Measurements from ENCODE around the gene ANKMY1.

DNA sequence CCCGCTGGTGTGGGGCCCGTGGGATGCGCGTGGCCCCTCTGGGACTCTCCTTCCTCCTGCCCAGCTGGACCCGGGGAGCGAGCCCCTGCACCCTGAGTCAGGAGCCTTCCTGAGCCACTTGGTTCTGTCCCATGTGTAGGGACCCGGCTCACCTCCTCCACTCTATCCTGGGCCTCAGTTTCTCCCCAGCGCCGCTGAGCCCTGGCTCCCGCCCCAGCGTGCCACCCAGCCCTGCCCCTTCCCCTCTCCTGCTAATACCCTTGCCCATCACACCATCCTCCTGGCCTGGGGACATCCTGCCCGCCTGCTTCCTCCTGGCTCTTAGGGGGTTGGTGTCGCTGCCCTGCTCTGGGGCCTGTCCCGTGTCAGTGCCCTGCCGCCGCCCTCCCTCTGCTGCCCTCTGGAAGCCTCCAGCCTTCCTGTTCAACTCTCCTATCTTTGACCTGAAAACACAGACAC, 97.5 kb downstream of the ANKMY1 start:
- TF ChIP-seq, protein P1, sequence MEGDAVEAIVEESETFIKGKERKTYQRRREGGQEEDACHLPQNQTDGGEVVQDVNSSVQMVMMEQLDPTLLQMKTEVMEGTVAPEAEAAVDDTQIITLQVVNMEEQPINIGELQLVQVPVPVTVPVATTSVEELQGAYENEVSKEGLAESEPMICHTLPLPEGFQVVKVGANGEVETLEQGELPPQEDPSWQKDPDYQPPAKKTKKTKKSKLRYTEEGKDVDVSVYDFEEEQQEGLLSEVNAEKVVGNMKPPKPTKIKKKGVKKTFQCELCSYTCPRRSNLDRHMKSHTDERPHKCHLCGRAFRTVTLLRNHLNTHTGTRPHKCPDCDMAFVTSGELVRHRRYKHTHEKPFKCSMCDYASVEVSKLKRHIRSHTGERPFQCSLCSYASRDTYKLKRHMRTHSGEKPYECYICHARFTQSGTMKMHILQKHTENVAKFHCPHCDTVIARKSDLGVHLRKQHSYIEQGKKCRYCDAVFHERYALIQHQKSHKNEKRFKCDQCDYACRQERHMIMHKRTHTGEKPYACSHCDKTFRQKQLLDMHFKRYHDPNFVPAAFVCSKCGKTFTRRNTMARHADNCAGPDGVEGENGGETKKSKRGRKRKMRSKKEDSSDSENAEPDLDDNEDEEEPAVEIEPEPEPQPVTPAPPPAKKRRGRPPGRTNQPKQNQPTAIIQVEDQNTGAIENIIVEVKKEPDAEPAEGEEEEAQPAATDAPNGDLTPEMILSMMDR (IDR thresholded peaks at IDR 0.05): no peak
- TF ChIP-seq POLR2A (IDR thresholded peaks at IDR 0.05): no peak
